GM23248 (cell line): ENCODE measurements around the gene DDOST.

Experiments
- EZH2 ChIP-seq: fragments of 200-600 bp; sonication (generic); IDR thresholded peaks from 2 replicates; pipeline ENCODE4 v1.6.1; 2018; ENCODE audit warnings: antibody characterized with exemption, mild to moderate bottlenecking; ENCODE audit not compliant: insufficient read depth, poor library complexity, severe bottlenecking
- EZH2phosphoT487 ChIP-seq: fragments of 200-600 bp; sonication (generic); IDR thresholded peaks from 2 replicates; pipeline ENCODE4 v1.6.1; 2018; ENCODE audit warnings: antibody characterized with exemption, moderate library complexity, mild to moderate bottlenecking, low read depth; ENCODE audit not compliant: insufficient read depth

GRCh38 chr1:20660363-20660762 is 806 bp downstream of the DDOST start:
- TF ChIP-seq EZH2 (no peak), EZH2phosphoT487 (no peak)
